Activated T-helper 2 cell treated with anti-CD3 and anti-CD28 coated beads, Interferon-gamma antibody, Interleukin-2, Interleukin-4, amounts not matched to agents 10 μg/mL and 5 μg/mL and 100 μg/mL, durations not matched to agents 14 hours and 24 hours and 36 hours (primary cell): Measurements from ENCODE around the gene PITPNC1. TPM values are rescaled to one million over a fixed set of nuclear protein-coding genes. Genes with fewer than 3 reads are reported as not detected.

Experiments used
- DNase-seq: peaks from one replicate; pipeline ENCODE4 v3.0.0; 2021; ENCODE audit warnings: low spot score
- H3K27ac Mint-ChIP-seq: one replicate; pipeline ENCODE4 v1.8.0; 2021; ENCODE audit warnings: mixed read lengths
- H3K27me3 Mint-ChIP-seq: one replicate; pipeline ENCODE4 v1.8.0; 2021; ENCODE audit warnings: low read depth, mixed read lengths
- H3K36me3 Mint-ChIP-seq: one replicate; pipeline ENCODE4 v1.8.0; 2021; ENCODE audit warnings: low read depth, mixed read lengths
- H3K4me1 Mint-ChIP-seq: one replicate; pipeline ENCODE4 v1.8.0; 2021; ENCODE audit warnings: low read depth, mixed read lengths
- H3K4me3 Mint-ChIP-seq: one replicate; pipeline ENCODE4 v1.8.0; 2021; ENCODE audit warnings: low read depth, mild to moderate bottlenecking, moderate library complexity, mixed read lengths
- H3K9me3 Mint-ChIP-seq: one replicate; pipeline ENCODE4 v1.8.0; 2021; ENCODE audit warnings: mixed read lengths
- intact Hi-C: fragments of 100-400 bp; cut with micrococcal nuclease; formaldehyde crosslinking; loops from one replicate; pipeline ENCODE4 v1.15.1; 2023
- total RNA-seq: library from RNA; stranded (reverse); gene quantifications from 2 replicates; pipeline ENCODE4 v1.2.3, GENCODE V29; 2022

The PITPNC1 gene
- total RNA-seq, 1 donor from 2014 or later: 11.2 TPM

- Mint-ChIP-seq H3K9me3 (no peaks in the 10 kb centered on the region), H3K27ac (no peak overlapping the region), H3K4me3 (no peak overlapping the region), H3K27me3 (no peaks in the 10 kb centered on the region), H3K36me3 (no peaks in the 10 kb centered on the region), H3K4me1 (peaks cover 12% of the 10 kb centered on the region)
- intact Hi-C loops: no loop called here
- DNase-seq: no peak
Measured at GRCh38 chr17:67523101-67523500, 146.0 kb downstream of the PITPNC1 start.

GRCh38 chr17:67525239-67526135 is 148.4 kb downstream of the PITPNC1 start:
- Mint-ChIP-seq H3K4me3 (no peak overlapping the region), H3K27me3 (no peaks in the 10 kb centered on the region), H3K9me3 (no peaks in the 10 kb centered on the region), H3K4me1 (peaks cover 3% of the 10 kb centered on the region), H3K36me3 (no peaks in the 10 kb centered on the region), H3K27ac (no peak overlapping the region)
- intact Hi-C loops: no loop called here
- DNase-seq: no peak

GRCh38 chr17:67526700-67527099 is 149.6 kb downstream of the PITPNC1 start:
- no peak for DNase-seq
- intact Hi-C loops: no loop called here
- no peak overlapping the region for H3K27ac Mint-ChIP-seq
- no peak overlapping the region for H3K4me3 Mint-ChIP-seq
- H3K36me3 Mint-ChIP-seq: no peaks in the 10 kb centered on the region
- H3K27me3 Mint-ChIP-seq: no peaks in the 10 kb centered on the region
- H3K9me3 Mint-ChIP-seq: no peaks in the 10 kb centered on the region
- no peaks in the 10 kb centered on the region for H3K4me1 Mint-ChIP-seq

- H3K4me3 Mint-ChIP-seq: no peak overlapping the region
- H3K4me1 Mint-ChIP-seq: no peaks in the 10 kb centered on the region
- intact Hi-C loops: no loop called here
Measured at GRCh38 chr17:67528751-67529436, 151.8 kb downstream of the PITPNC1 start.

GRCh38 chr17:67531291-67531690 is 154.2 kb downstream of the PITPNC1 start:
- no peaks in the 10 kb centered on the region for H3K4me1 Mint-ChIP-seq
- H3K36me3 Mint-ChIP-seq: no peaks in the 10 kb centered on the region
- H3K9me3 Mint-ChIP-seq: no peaks in the 10 kb centered on the region
- no peak overlapping the region for H3K27ac Mint-ChIP-seq
- H3K27me3 Mint-ChIP-seq: no peaks in the 10 kb centered on the region
- intact Hi-C loops: no loop called here
- H3K4me3 Mint-ChIP-seq: no peak overlapping the region
- no peak for DNase-seq

More at GRCh38 chr17:67528751-67529436, 151.8 kb downstream of the PITPNC1 start:
- Mint-ChIP-seq H3K27me3 (no peaks in the 10 kb centered on the region), H3K27ac (no peak overlapping the region), H3K9me3 (no peaks in the 10 kb centered on the region), H3K36me3 (no peaks in the 10 kb centered on the region)
- DNase-seq: no peak

GRCh38 chr17:67532326-67532871 is 155.3 kb downstream of the PITPNC1 start:
- intact Hi-C loops: no loop called here
- Mint-ChIP-seq H3K27me3 (no peaks in the 10 kb centered on the region), H3K4me3 (no peak overlapping the region), H3K9me3 (no peaks in the 10 kb centered on the region), H3K4me1 (no peaks in the 10 kb centered on the region), H3K27ac (no peak overlapping the region), H3K36me3 (no peaks in the 10 kb centered on the region)
- DNase-seq: no peak

GRCh38 chr17:67534941-67535340 is 157.9 kb downstream of the PITPNC1 start:
- Mint-ChIP-seq H3K36me3 (no peaks in the 10 kb centered on the region), H3K4me1 (no peaks in the 10 kb centered on the region), H3K27me3 (no peaks in the 10 kb centered on the region), H3K9me3 (no peaks in the 10 kb centered on the region), H3K27ac (no peak overlapping the region), H3K4me3 (no peak overlapping the region)
- intact Hi-C loops: no loop called here
- DNase-seq: no peak

- no peaks in the 10 kb centered on the region for H3K27me3 Mint-ChIP-seq
- no peaks in the 10 kb centered on the region for H3K4me1 Mint-ChIP-seq
- no peaks in the 10 kb centered on the region for H3K9me3 Mint-ChIP-seq
- DNase-seq: no peak
- no peak overlapping the region for H3K4me3 Mint-ChIP-seq
- H3K36me3 Mint-ChIP-seq: no peaks in the 10 kb centered on the region
- intact Hi-C loops: no loop called here
- no peak overlapping the region for H3K27ac Mint-ChIP-seq
Measured at GRCh38 chr17:67542219-67543114, 165.4 kb downstream of the PITPNC1 start.

GRCh38 chr17:67544364-67544955 is 167.4 kb downstream of the PITPNC1 start:
- H3K4me1 Mint-ChIP-seq: peaks cover under 1% of the 10 kb centered on the region
- DNase-seq: no peak
- no peaks in the 10 kb centered on the region for H3K27me3 Mint-ChIP-seq
- H3K36me3 Mint-ChIP-seq: no peaks in the 10 kb centered on the region
- no peak overlapping the region for H3K27ac Mint-ChIP-seq
- no peak overlapping the region for H3K4me3 Mint-ChIP-seq
- no peaks in the 10 kb centered on the region for H3K9me3 Mint-ChIP-seq
- intact Hi-C loops: no loop called here

- no peaks in the 10 kb centered on the region for H3K27me3 Mint-ChIP-seq
- intact Hi-C loops: no loop called here
- no peak overlapping the region for H3K4me3 Mint-ChIP-seq
- no peaks in the 10 kb centered on the region for H3K9me3 Mint-ChIP-seq
- H3K36me3 Mint-ChIP-seq: no peaks in the 10 kb centered on the region
- DNase-seq: no peak
- peaks cover 3% of the 10 kb centered on the region for H3K4me1 Mint-ChIP-seq
- H3K27ac Mint-ChIP-seq: no peak overlapping the region
Measured at GRCh38 chr17:67546578-67547527, 169.8 kb downstream of the PITPNC1 start.

GRCh38 chr17:67548693-67549092 is 171.6 kb downstream of the PITPNC1 start:
- Mint-ChIP-seq H3K9me3 (no peaks in the 10 kb centered on the region), H3K27me3 (no peaks in the 10 kb centered on the region), H3K4me3 (no peak overlapping the region), H3K36me3 (no peaks in the 10 kb centered on the region), H3K27ac (no peak overlapping the region), H3K4me1 (peaks cover 3% of the 10 kb centered on the region)
- DNase-seq: no peak
- intact Hi-C loops: no loop called here
